H9 (cell line): ENCODE results near the gene DPT. TPM values are rescaled to one million over a fixed set of nuclear protein-coding genes. Genes with fewer than 3 reads are reported as not detected.

ENCODE experiments used
- DNase-seq: peaks from one replicate; pipeline ENCODE4 v3.0.0-alpha.2; 2017
- H2AFZ ChIP-seq: one replicate; pipeline ENCODE4 v1.6.1; 2013; ENCODE audit warnings: mild to moderate bottlenecking, low read length, control low read depth, moderate library complexity
- H2AK5ac ChIP-seq: 2 replicates; pipeline ENCODE4 v1.6.1; 2013; ENCODE audit warnings: low read length, control low read depth, mixed read lengths; ENCODE audit not compliant: insufficient read length
- H2BK120ac ChIP-seq: one replicate; pipeline ENCODE4 v1.6.1; 2013; ENCODE audit warnings: low read depth, mild to moderate bottlenecking, low read length, control low read depth, inconsistent platforms; ENCODE audit not compliant: poor library complexity, severe bottlenecking
- H2BK12ac ChIP-seq: 2 replicates; pipeline ENCODE4 v1.6.1; 2013; ENCODE audit warnings: low read length, control low read depth, mixed read lengths, low read depth; ENCODE audit not compliant: insufficient read length
- H2BK15ac ChIP-seq: 2 replicates; pipeline ENCODE4 v1.6.1; 2013; ENCODE audit warnings: low read depth, low read length, control low read depth
- H2BK20ac ChIP-seq: one replicate; pipeline ENCODE4 v1.6.1; 2013; ENCODE audit warnings: low read depth, mild to moderate bottlenecking, low read length, control low read depth, inconsistent platforms; ENCODE audit not compliant: poor library complexity, severe bottlenecking
- H2BK5ac ChIP-seq: 2 replicates; pipeline ENCODE4 v1.6.1; 2013; ENCODE audit warnings: low read length, control low read depth, mixed read lengths; ENCODE audit not compliant: insufficient read length
- H3K14ac ChIP-seq: 2 replicates; pipeline ENCODE4 v1.6.1; 2013; ENCODE audit warnings: low read length, control low read depth; ENCODE audit not compliant: insufficient read depth
- H3K18ac ChIP-seq: 2 replicates; pipeline ENCODE4 v1.6.1; 2013; ENCODE audit warnings: low read depth, mild to moderate bottlenecking, mixed read lengths, low read length, control low read depth; ENCODE audit not compliant: insufficient read length
- H3K23ac ChIP-seq: 2 replicates; pipeline ENCODE4 v1.6.1; 2013; ENCODE audit warnings: low read length, control low read depth, mixed read lengths, low read depth; ENCODE audit not compliant: insufficient read length
- H3K23me2 ChIP-seq: 2 replicates; pipeline ENCODE4 v1.6.1; 2013; ENCODE audit warnings: low read depth, mild to moderate bottlenecking, mixed read lengths, low read length, control low read depth; ENCODE audit not compliant: insufficient read length, poor library complexity, severe bottlenecking
- H3K27ac ChIP-seq: 2 replicates; pipeline ENCODE4 v1.5.1; 2013; ENCODE audit warnings: low read length, control low read depth, mixed read lengths, low read depth; ENCODE audit not compliant: insufficient read length
- H3K27me3 ChIP-seq: 2 replicates; pipeline ENCODE4 v1.6.1; 2013; ENCODE audit warnings: low read length, control low read depth, inconsistent platforms; ENCODE audit not compliant: insufficient read depth
- H3K4ac ChIP-seq: 2 replicates; pipeline ENCODE4 v1.6.1; 2013; ENCODE audit warnings: low read depth, mild to moderate bottlenecking, control low read depth, inconsistent platforms, low read length, moderate library complexity
- H3K4me1 ChIP-seq: 2 replicates; pipeline ENCODE4 v1.6.1; 2013; ENCODE audit warnings: low read length, control low read depth, inconsistent platforms; ENCODE audit not compliant: insufficient read depth
- H3K4me2 ChIP-seq: 2 replicates; pipeline ENCODE4 v1.6.1; 2013; ENCODE audit warnings: low read length, control low read depth, mixed read lengths; ENCODE audit not compliant: insufficient read length, insufficient read depth
- H3K56ac ChIP-seq: 2 replicates; pipeline ENCODE4 v1.6.1; 2013; ENCODE audit warnings: low read depth, mild to moderate bottlenecking, mixed read lengths, low read length, control low read depth; ENCODE audit not compliant: insufficient read length
- H3K79me1 ChIP-seq: 2 replicates; pipeline ENCODE4 v1.6.1; 2013; ENCODE audit warnings: low read depth, mild to moderate bottlenecking, moderate library complexity, low read length, control low read depth, inconsistent platforms; ENCODE audit not compliant: insufficient read depth, poor library complexity, severe bottlenecking
- H3K79me2 ChIP-seq: 2 replicates; pipeline ENCODE4 v1.6.1; 2013; ENCODE audit warnings: low read length, control low read depth, inconsistent platforms; ENCODE audit not compliant: insufficient read depth
- H3K9ac ChIP-seq: 2 replicates; pipeline ENCODE4 v1.6.1; 2013; ENCODE audit warnings: low read length, control low read depth, mixed read lengths; ENCODE audit not compliant: insufficient read length; ENCODE audit errors: extremely low read depth
- H3K9me3 ChIP-seq: one replicate; pipeline ENCODE4 v1.6.1; 2013; ENCODE audit warnings: low read depth, low read length, inconsistent platforms; ENCODE audit not compliant: control insufficient read depth
- H3T11ph ChIP-seq: one replicate; pipeline ENCODE4 v1.6.1; 2013; ENCODE audit warnings: mild to moderate bottlenecking, low read length, control low read depth, inconsistent platforms
- H4K20me1 ChIP-seq: one replicate; pipeline ENCODE4 v1.6.1; 2013; ENCODE audit not compliant: control insufficient read depth, insufficient read length, insufficient read depth
- H4K5ac ChIP-seq: 2 replicates; pipeline ENCODE4 v1.6.1; 2013; ENCODE audit warnings: low read depth, mild to moderate bottlenecking, mixed read lengths, low read length, control low read depth; ENCODE audit not compliant: insufficient read length
- H4K8ac ChIP-seq: replicated peaks from 2 replicates; pipeline ENCODE4 v1.6.1; 2013; ENCODE audit warnings: low read length, control low read depth, mixed read lengths, low read depth; ENCODE audit not compliant: insufficient read length
- H4K91ac ChIP-seq: 2 replicates; pipeline ENCODE4 v1.6.1; 2013; ENCODE audit warnings: low read depth, mild to moderate bottlenecking, moderate library complexity, mixed read lengths, low read length, control low read depth; ENCODE audit not compliant: insufficient read length
- H3K27ac Mint-ChIP-seq, 3 experiments: 2 replicates in 2 of 3; 3 replicates in 1 of 3; pipeline ENCODE4 v1.8.0; 2020 to 2021; ENCODE audit warnings: mixed read lengths in 3 of 3, mild to moderate bottlenecking in 1 of 3, moderate library complexity in 1 of 3
- H3K27me3 Mint-ChIP-seq: 2 replicates; pipeline ENCODE4 v1.8.0; 2021; ENCODE audit warnings: low read depth, mild to moderate bottlenecking, moderate library complexity, mixed read lengths
- H3K36me3 Mint-ChIP-seq, 3 experiments: 2 replicates in 2 of 3; 3 replicates in 1 of 3; pipeline ENCODE4 v1.8.0; 2020 to 2021; ENCODE audit warnings: low read depth in 3 of 3, mixed read lengths in 3 of 3; ENCODE audit not compliant: insufficient read depth in 1 of 3
- H3K4me1 Mint-ChIP-seq, 2 experiments: 2 replicates each; pipeline ENCODE4 v1.8.0; 2020; ENCODE audit warnings: mixed read lengths in 2 of 2
- H3K4me3 Mint-ChIP-seq, 2 experiments: 2 replicates in 1 of 2; 3 replicates in 1 of 2; pipeline ENCODE4 v1.8.0; 2020 to 2021; ENCODE audit warnings: mild to moderate bottlenecking in 2 of 2, mixed read lengths in 2 of 2, moderate library complexity in 1 of 2
- H3K9me3 Mint-ChIP-seq, 2 experiments: 2 replicates in 1 of 2; 3 replicates in 1 of 2; pipeline ENCODE4 v1.8.0; 2020; ENCODE audit warnings: mild to moderate bottlenecking in 2 of 2, mixed read lengths in 2 of 2, moderate library complexity in 1 of 2
- WGBS: extraction: QIAGEN DNeasy Blood & Tissue Kit; methylation state at CpG from one replicate; pipeline ENCODE4 v1.1.7; 2013; ENCODE audit warnings: missing lambda C conversion rate, low lambda C conversion rate, mixed read lengths; ENCODE audit not compliant: insufficient read length; ENCODE audit errors: extremely low coverage; 5-methylcytosine and 5-hydroxymethylcytosine counted together
- total RNA-seq: library from RNA; stranded (reverse); gene quantifications from 2 replicates; pipeline ENCODE4 v1.2.1, GENCODE V29; 2021
- TF ChIP-seq, protein P1 (sequence below): fragments of 200-600 bp; sonication (generic); conservative IDR thresholded peaks from 3 replicates; pipeline ENCODE4 v1.8.0; 2021; ENCODE audit warnings: antibody characterized with exemption, mild to moderate bottlenecking

The DPT gene
- total RNA-seq, 1 experiment from 2014 or later: not detected

DNA sequence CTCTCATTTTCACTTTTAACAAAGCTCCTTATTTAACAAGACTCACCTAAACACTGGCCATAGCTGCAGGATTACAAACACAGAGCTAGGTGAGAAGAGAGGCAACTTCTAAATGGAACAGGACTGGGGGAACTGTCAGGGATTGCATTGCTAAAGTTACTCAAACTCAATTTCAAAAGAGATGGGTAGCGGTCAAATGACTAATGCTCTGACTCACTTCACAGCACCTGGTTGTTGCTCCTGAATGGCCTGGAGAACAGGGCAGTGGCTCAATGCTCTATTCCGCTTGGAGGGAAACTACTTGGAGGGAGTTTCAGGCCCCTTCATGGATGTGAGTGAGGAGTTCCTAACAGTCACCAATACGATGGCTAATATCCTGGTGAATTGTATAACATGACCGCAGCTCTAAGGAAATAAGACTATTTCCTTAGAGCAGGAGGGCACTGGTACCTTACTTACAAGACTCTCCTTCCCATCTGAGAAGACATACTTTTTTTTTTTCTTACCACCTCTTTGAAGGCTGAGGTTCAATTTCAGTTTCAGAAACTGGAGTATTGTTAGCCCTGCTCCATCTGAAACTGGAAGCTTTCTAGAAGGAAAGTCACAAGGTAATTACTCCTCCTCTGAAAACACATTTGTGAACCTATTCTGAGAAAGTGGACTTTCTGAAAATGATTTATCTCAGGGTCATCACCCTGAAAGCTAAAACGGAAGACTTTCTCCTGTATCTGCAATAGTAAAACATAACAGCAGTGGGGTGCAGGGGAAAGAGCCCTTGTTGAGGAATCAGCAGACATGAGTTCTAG, 9.5 kb downstream of the DPT start:
- no peaks in the 10 kb centered on the region; the same call in 1 of the 2 replicates for H3K27me3 ChIP-seq
- H3K79me2 ChIP-seq: no peaks in the 10 kb centered on the region
- H3K23me2 ChIP-seq: no peaks in the 10 kb centered on the region
- TF ChIP-seq, protein P1, sequence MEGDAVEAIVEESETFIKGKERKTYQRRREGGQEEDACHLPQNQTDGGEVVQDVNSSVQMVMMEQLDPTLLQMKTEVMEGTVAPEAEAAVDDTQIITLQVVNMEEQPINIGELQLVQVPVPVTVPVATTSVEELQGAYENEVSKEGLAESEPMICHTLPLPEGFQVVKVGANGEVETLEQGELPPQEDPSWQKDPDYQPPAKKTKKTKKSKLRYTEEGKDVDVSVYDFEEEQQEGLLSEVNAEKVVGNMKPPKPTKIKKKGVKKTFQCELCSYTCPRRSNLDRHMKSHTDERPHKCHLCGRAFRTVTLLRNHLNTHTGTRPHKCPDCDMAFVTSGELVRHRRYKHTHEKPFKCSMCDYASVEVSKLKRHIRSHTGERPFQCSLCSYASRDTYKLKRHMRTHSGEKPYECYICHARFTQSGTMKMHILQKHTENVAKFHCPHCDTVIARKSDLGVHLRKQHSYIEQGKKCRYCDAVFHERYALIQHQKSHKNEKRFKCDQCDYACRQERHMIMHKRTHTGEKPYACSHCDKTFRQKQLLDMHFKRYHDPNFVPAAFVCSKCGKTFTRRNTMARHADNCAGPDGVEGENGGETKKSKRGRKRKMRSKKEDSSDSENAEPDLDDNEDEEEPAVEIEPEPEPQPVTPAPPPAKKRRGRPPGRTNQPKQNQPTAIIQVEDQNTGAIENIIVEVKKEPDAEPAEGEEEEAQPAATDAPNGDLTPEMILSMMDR: no peak
- no peaks in the 10 kb centered on the region for H3K9me3 ChIP-seq
- DNase-seq: no peak
- peaks cover 0 to 3% of the 10 kb centered on the region in 2 experiments; a peak in 1 of 4 replicates for H3K4me1 Mint-ChIP-seq
- H3K56ac ChIP-seq: no peak overlapping the region
- H2AFZ ChIP-seq: no peak overlapping the region
- H3K27ac ChIP-seq: no peak overlapping the region
- H3K79me1 ChIP-seq: no peaks in the 10 kb centered on the region
- H2BK15ac ChIP-seq: no peak overlapping the region
- H2BK12ac ChIP-seq: no peak overlapping the region
- H3T11ph ChIP-seq: no peak overlapping the region
- H4K20me1 ChIP-seq: no peaks in the 10 kb centered on the region
- H3K36me3 Mint-ChIP-seq: no peaks in the 10 kb centered on the region; a peak in 1 of 7 replicates
- no peak overlapping the region for H3K23ac ChIP-seq
- no peaks in the 10 kb centered on the region for H3K27me3 Mint-ChIP-seq
- no peak overlapping the region for H2BK20ac ChIP-seq
- H2AK5ac ChIP-seq: no peak overlapping the region
- no peak overlapping the region for H2BK5ac ChIP-seq
- H3K14ac ChIP-seq: no peak overlapping the region
- WGBS: no CpG with 5 or more reads among the region's 5 CpGs
- no peak overlapping the region for H3K4me2 ChIP-seq
- H3K4ac ChIP-seq: no peak overlapping the region
- no peak overlapping the region for H2BK120ac ChIP-seq
- no peaks in the 10 kb centered on the region for H3K4me1 ChIP-seq
- H4K91ac ChIP-seq: no peak overlapping the region
- peak overlapping the region in 1 of 3 experiments; percentile 34; a peak in 2 of 7 replicates for H3K27ac Mint-ChIP-seq
- no peak overlapping the region for H3K9ac ChIP-seq
- no peak overlapping the region for H4K5ac ChIP-seq
- no peaks in the 10 kb centered on the region for H3K9me3 Mint-ChIP-seq
- H3K4me3 Mint-ChIP-seq: no peak overlapping the region
- no peak overlapping the region for H4K8ac ChIP-seq
- no peak overlapping the region for H3K18ac ChIP-seq
